Ureter (tissue), 1 donor: ENCODE data around the gene KLHL10. TPM values are rescaled to one million over a fixed set of nuclear protein-coding genes. Genes with fewer than 3 reads are reported as not detected.

Experiments
- DNase-seq: peaks from one replicate; pipeline ENCODE4 v3.0.0-alpha.2; 2020; ENCODE audit warnings: low spot score
- total RNA-seq: library from RNA; stranded (reverse); gene quantifications from one replicate; pipeline ENCODE4 v1.2.4, GENCODE V29; 2023
- donor health status: DM: yes; HTN: yes; CAD: no.

Gene KLHL10
- total RNA-seq: 0.44 TPM

DNA sequence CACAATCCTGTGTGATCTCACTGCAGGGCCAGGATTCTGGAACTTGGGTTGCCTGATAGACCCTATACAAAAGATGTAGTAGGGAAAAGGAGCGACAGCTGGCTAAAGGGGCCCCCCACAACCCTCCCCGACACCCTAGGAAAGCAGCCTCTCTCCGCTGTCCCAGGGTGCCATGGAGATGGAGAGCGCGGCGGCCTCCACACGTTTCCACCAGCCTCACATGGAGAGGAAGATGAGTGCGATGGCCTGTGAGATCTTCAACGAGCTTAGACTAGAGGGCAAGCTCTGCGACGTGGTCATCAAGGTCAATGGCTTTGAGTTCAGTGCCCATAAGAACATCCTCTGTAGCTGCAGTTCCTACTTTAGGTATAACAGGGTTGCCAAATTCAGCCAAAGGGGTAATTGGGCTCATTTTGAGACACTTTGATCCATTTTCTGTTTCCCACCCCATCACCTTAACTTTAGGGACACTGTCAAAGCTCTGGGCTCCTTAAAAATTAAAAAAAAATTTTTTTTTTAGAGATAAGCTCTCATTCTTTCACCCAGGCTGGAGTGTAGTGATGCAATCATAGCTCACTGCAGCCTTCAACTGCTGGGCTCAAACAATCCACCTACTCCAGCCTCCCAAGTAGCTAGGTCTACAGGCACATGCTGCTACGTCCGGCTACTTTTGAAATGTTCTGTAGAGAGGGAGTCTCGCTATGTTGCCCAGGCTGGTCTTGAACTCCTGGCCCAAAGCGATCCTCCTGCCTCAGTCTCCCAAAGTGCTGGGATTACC, at the start of gene KLHL10:
Gene KLHL10, plus strand, starts transcription at position 65 of the 778 bp plus-strand sequence. Its CDS starts 108 bp downstream, at position 173.
- no peak for DNase-seq

DNA sequence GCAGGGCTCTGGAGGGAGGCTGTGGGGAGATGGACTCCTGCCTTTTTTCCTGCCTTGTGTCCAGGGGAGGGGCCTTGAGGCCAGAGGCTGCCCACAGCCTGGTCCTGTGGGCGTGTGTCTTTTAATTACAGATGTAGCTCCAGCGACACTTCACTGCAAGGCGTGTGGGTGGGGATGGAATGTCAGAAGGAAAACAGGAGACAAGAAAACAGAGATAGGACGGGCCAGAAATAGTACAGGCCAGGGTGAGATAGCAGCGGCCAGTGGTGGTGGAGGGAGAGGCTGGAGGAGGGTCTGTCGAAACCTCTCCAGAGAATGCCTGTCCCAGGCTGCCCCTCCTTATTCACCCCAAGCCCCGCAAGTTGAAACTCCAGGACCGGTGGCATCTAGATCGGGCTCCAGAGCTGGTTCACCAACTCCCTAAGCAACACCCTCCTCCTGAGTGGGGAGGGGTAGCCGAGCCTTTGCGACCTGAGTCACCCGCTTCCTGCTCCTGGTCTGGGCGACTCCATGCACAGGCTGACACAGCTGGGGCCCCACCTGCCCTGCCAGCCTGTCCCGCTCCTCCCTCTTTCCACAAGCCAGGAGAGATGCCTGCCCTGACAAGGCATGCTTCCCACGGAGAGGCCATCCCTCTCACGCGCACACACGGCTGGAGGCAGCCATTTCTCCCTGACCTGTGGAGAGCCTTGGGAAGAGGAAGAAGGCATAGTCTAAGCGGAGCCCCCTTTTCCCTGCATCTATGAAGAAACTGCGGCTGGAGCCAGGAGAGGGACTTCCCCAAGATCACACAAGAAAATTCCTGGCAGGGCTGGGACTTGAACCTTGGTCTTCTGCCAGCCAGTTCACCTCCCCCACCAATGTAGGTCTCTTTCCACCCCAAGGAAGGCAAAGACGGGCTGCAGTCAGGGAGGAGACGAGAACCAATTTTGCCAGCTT, 44.5 kb upstream of the KLHL10 start:
- peak; percentile 89 for DNase-seq

DNA sequence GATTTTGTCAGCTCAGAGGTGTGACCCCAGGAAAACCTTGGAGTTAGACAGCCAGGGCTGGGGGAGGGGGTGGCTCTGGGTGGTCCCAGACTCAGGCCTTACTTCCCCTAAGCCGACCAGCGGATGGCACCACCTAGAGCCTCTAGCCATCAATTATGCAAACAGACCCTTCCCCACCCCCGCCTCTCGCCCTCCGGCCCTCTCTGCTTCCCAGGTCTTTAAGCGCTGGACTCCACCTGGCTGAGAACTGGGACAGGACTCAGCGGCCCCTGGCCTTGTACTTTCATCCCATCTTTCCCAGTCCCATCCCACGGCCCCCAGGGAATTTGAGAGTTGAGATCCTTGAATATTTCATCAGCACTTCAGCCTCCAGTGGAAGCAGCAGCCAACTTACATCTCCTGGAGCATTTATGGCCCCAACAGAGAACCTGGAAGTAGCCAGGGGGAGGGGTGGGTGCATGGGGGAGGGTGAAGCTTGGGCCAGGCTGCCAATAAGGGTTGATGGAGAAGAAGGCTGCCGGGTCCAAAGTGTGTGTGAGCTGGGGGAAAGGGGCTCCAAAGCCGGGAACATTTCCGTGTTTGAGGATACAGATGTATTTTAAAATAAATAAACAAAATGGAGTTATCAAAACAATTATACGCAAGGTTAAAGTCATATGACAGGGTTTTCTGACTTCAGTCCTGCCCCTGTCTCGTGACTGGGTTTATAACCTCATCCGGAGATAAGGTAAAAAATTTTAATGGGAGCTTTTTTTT, 43.7 kb upstream of the KLHL10 start:
- DNase-seq: no peak

DNA sequence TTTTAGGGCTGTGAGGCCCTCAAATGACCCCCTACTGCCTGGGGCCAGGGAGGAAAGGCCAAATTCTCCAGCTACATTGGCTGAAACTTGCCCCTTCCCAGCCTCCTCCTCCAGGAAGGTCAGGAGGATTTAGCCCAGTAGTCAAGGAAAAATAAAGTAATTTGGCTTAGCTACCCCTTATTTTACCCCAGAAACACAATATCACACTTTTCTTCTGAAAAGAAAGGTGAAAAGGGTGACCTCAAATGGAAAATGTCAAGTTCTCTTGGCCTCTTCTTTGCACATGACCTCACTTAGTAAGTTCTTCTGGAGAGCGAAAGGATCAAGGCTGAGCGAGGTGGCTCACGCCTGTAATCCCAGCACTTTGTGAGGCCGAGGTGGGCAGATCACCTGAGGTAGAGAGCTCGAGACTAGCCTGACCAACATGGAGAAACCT, 43.1 kb upstream of the KLHL10 start:
- DNase-seq: no peak

DNA sequence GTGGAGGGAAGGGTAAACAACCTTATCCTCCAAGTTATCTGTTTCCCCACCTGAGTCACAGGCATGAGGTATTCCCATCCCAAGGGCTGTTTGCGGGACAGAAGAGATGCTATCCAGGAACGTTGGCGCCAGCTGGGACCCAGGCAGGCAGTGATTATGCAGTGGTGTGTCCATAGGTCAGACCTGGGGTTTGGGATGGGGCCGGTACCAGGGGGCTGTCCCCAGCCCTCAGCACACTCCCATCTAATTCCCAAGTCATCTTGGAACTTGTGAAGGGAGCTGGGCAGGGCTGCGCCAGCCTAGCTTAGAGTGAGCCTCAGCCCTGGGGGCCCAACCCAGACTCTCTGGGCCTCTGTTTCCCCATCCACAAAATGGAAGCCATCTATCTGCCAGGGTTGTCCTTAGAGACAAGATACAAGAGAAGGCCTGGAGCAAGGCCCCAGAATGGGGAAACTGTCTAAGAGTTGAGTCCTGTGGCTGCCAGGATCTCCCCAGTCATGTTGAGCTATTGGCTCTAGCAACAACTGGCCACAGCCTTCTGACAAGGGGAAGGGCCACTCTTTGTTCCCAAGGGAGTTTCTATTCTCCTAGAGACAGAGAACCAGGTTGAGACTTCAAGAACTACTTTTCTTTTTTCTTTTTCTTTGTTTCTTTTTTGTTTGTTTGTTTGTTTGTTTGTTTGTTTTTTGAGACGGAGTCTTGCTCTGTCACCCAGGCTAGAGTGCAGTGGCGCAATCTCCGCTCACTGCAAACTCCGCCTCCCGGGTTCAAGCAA, 41.3 kb upstream of the KLHL10 start:
- no peak for DNase-seq

DNA sequence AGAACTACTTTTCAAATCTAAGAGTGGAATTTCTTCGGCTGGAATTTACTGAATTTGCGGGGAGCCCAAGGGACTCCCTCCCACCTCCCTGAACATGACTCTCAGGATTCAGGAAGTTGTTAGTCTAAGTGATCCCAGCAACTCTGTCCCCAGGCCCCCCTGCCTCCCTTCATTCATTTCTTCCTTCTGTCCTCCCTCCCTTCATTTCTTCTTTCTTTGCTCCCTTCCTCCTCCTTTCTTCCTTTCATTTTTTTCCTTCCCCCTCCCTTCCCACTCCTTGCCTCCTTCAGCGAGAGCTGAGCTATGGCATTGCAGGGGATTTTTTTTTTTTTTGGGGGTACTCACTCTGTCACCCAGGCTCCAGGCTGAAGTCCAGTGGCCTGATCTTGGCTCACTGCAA, 40.2 kb upstream of the KLHL10 start:
- DNase-seq: no peak

DNA sequence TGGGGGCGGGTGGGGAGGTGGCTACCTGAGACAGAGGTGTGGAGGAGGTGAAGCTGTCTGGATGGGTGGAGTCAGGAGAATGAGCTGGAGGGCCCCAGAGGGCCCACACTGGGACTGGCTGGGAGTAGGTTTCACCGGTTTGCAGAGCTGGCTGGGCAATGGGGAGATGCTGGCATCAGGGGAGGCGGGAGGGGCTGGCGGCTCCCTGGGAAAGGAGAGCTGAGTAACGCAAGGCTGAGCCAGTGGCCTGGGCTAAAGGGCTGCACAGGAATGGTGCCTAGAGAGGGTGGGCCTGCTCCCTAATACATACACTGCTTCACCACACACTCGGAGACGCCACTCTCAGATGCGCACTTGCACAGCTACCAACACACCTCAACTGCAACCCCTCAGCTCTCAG, 38.3 kb upstream of the KLHL10 start:
- no peak for DNase-seq

DNA sequence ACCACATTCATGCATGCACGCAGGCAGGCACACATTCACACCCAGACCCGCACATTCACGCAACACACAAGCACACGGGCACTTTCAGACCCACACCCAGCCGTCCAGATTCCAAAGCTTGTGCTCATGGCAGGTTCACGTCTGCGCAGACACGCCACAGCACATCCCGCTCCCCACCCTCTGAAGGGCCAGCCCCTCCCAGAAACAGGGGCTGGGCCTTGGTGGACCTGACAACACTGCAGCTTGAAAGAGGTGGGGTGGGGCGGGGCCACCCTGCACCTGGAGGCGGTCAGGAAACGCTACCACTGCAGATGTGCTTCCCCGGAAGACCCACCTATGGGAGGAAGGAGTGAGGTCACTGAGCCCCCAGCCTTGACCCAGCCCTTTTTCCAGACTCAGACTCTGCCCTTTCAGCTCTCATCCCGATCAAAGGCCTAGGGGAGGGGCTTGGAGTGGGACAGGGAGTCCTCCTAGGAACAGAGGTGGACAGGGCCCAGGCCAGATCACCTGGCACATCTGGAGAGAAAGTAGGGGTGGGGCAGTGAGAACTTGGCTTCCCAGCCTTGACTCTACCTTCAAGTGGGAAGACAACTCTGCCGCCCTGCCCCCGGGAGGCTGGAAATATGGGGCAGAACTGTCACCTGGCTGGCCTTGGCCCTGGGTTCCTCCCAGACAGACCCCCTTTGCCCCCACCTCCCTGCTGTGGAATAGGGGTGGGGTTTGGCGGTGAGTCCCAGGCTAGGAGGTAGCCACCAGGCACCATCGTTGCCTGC, 36.8 kb upstream of the KLHL10 start:
- peak; percentile 90 for DNase-seq

DNA sequence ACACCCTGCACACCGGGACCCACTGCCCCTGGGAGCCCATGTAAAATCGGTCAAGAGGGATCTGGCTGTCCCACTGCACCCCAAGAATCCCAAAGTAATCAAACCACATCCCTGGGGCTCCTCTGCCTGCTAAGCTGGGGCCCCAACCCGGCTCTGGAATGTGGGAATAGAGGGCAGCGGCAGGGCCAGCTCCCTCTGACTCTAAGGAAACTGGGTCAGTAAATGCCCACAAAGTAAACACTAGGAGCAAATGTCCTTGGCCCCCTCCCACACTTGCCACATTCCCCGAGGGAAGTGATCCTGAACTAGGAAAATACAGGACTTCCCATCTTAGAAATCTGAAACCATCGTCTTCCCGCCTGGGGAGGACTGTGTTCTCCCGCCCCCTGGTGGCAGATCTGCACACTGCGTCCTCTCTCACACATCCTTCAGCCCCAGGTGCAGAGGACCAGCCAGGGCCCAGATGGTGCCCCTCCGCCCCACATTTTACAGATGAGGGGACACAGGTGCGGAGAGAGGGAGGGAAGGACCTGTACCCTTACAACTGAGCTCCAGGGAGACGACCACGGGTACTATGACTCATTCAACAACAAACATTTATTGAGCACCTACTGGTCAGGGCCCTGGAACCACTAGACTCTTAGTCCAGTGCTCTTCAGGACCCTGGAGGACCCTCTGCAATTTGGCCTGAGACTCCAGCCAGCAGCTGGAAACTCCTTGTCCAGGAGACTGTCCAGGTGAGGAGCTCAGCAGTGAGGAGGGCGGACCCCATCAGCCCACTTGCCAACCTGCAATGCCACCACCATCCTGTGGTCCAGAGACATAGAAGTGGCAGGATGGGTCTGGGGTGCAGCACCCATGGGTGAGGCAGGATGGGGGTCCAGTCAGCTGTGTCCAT, 36.0 kb upstream of the KLHL10 start:
- DNase-seq: peak; percentile 90

DNA sequence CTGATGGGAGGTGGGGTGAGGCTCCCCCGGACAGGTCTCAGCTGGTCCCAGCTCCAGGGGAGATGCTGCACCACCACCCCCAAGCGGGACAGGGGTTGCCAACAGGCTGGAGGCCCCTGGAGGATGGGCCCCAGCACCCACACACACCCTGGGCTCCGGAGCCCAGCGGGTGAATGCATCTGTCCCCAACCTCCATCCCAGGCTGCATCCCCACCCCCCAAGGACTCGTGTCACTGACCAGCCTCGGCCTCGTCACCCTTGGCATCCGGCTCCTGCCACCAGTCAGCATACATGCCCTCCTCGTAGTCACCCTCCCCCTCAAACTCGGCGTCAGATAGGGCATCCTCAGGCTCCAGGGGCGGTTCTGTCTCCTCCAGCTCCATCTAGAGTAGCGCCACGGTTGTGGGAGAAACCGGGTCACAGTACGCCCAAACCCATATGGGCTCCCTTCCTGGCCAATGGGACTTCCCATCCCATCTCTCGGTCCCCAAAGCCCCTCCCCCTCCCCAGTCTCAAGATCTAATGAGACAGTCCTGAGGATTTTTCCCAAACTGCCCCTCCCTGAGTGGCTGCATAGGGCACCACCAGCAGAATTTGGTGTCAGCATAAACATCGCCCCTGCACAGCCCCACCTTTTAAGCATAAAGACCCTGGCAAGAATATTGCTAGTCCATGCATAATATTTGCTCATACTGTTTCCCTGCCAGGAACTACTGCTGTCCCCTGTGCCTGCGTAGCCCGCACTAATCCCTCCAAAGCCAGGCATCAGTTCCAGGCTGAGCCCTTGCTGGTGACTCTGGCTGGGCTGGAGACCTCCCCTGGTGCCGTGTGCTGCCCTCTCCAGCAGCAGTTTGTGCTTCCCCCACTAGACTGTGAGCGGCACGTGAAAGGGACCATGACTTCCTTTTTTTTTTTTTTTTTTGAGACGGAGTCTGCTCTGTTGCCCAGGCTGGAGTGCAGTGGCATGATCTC, 34.3 kb upstream of the KLHL10 start:
- DNase-seq: no peak

DNA sequence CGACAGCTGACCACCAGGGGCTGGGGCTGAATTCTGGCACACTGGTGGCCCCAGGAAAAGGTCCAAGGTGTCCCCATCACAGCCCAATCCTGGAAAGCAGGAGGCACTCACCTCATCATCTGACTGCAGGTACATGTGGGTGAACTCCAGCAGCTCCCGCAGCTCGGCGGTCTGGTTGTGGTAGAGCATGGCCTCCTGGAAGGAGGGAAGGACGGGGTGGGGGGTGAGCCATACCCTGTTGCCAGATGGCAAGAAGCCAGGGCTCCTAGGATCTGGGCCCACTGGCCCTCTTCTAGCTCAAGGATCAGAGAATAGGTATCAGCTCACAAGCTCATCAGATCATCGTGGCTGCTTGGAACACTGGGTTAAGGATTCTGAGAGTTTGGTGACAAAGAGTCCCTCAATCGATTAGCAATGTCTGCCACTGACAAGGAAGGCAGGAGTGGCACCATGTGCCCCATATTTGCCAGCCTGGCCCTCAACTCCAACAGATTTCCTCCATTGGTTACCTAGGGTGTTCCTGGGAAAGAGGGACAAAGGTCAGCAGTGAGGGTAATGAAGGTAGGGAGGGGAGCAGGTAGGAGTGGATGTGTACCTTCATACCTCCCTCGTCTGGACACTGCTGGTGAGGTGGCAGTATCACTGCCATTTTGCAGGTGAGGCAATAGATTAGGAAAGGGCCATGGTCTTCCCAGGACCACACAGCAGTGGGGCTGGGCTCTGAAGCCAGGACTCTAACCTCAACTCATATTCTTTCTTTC, 30.8 kb upstream of the KLHL10 start:
- DNase-seq: no peak

DNA sequence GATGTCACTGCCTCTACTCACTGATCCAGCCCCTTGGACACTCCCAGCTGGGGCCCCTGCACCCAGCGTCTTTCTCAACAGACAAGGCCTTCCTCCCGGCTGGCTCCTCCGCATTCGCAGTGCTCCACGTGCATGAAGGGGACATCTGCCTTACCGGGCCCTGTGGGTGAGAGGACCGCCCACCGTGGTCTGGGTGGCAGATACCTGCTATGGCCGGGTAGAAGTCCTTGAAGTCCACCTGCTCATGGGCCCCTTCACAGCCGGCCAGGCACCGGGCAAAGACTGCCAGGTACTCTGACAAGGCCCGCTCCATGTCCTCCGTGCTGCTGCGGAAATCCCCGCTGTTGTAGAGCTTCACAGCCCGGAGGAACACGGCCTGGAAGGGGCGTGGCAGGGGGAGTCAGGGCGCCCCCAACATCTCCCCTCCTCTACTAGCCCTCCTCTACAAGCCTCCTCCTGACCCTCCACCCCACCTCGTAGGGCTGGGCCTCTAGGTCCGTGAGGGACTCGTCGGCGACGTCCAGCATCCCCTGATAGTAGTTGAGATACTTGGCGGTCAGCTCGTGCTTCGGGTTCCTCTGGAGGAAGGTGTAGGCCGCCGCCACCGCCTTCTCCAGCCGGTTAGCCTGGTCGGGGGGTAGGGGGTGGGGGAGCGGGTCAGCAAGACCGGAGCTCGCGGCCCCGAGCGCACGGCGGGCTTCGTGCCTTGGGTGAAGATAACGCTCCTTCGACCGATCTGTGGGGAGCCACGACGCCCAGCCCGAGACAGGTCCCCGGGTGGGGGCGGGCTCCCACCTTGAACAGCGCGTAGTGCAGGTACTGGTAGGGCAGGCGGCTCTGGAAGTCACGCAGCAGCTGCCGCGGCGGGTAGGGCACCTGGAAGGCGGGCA, 26.7 kb upstream of the KLHL10 start:
- DNase-seq: no peak

DNA sequence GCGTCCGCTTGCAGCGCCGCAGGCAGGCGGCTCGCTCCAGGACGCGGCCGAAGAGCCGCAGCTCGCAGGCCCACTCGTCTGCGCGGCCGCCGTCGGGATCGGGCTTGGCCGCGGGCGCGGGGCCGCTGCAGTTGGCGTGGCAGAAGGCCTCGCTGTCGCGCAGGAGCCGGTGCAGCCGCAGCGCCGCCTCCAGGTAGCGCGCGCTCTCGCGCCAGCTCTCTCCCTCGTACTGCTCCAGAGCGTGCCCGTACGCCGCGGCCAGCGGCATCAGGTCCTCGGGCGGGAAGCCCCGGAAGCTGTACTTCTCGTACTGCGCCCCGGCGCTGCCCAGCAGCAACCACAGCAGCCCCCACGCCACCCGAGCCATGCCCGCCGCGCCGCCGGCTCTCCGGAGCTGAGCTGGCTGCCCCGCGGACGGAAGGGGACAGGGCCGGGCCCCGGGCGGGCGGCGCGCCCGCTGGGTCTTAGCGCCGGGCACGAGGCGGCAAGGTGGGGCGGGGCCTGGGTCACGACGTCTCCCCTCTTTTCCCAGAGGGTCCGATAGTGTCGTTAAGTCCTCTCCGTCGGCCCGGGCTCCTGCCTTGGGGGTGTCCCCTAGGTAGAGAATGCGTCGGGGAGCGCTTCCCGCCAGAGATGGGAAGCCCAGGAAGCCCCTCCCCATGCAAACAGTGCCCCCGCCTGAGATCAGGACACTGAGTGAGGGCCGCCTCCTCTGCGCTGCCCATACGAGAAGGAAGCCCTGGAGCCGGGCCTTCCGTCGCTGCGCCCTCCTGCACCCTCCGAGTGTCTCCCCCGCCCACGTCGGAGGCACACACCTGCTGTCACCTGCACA, 25.9 kb upstream of the KLHL10 start, which contains the start of gene P3H4:
Gene P3H4, minus strand, starts transcription at position 401 of the 832 bp plus-strand sequence. Its CDS starts 34 bp downstream, at position 367.
- DNase-seq: peak; percentile 80

DNA sequence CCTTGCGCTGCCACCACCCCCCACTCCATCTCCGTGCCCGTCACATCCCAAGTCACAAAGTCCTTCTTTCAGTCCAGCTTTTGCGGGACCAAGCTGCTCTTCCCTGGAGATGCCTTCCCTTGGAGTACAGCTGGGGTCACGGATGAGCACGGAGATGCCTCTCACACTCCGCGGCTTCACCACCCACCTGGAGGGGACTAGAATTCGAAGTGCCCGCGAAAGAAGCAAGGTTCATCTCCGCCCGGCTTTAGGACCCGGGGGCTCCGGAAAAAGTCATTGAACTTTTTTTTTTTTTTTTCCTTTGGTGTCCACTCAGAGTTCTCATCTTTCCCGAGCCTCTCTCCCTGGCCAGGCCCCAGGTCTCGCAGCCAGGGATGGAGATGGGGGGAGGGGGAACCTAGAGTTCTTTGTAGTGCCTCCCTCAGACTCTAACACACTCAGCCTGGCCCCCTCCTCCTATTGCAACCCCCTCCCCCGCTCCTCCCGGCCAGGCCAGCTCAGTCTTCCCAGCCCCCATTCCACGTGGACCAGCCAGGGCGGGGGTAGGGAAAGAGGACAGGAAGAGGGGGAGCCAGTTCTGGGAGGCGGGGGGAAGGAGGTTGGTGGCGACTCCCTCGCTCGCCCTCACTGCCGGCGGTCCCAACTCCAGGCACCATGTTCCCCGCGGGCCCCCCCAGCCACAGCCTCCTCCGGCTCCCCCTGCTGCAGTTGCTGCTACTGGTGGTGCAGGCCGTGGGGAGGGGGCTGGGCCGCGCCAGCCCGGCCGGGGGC, 25.1 kb upstream of the KLHL10 start, which contains the start of gene FKBP10:
Gene FKBP10, plus strand, starts transcription at position 624 of the 771 bp plus-strand sequence. Its CDS starts 31 bp downstream, at position 655.
- peak; percentile 70 for DNase-seq
